Measurements from ENCODE around the gene THADA.

GRCh38 chr2:43490252-43490786 is 105.5 kb downstream of the THADA start:
- no peak for TF ChIP-seq CTCF (IDR thresholded peaks at IDR 0.05)
- TF ChIP-seq POLR2AphosphoS5 (IDR thresholded peaks at IDR 0.05) = no peak

Measured in suprapubic skin (tissue), 3 donors.